Caki2 (cell line): ENCODE results near the gene CMTM3. TPM values are rescaled to one million over a fixed set of nuclear protein-coding genes. Genes with fewer than 3 reads are reported as not detected.

Source experiments
- total RNA-seq: library from RNA; depleted of rRNA; stranded (reverse); fragments of >200 nt; shearing (Covaris generic); gene quantifications from 2 replicates; pipeline ENCODE4 v1.2.3, GENCODE V29; 2014; ENCODE audit warnings: low replicate concordance; rRNA removed

CMTM3 gene
- total RNA-seq, 1 experiment from 2014 or later = 46.9 TPM

Other genes starting within 250 kb of the CMTM3 start
- not detected in 2 replicates for gene CDH5, start 238.0 kb upstream of the CMTM3 start, total RNA-seq
- 1.9 and 3.8 TPM in 2 replicates for gene BEAN1, start 177.4 kb upstream of the CMTM3 start, total RNA-seq
- 18.2 and 20.6 TPM in 2 replicates for gene TK2, start 54.6 kb upstream of the CMTM3 start, total RNA-seq
- 128 and 135 TPM in 2 replicates for gene CKLF, start 52.1 kb upstream of the CMTM3 start, total RNA-seq
- 0.52 and 1.5 TPM in 2 replicates for gene CMTM1, start 38.3 kb upstream of the CMTM3 start, total RNA-seq
- gene CMTM2, start 25.2 kb upstream of the CMTM3 start, total RNA-seq = not detected in 2 replicates
- gene CMTM4, start 92.0 kb downstream of the CMTM3 start, total RNA-seq = 14.3 and 16.2 TPM in 2 replicates
- gene DYNC1LI2, start 146.9 kb downstream of the CMTM3 start, total RNA-seq = 45.7 and 66.9 TPM in 2 replicates
- not detected in 2 replicates for gene TERB1, start 196.9 kb downstream of the CMTM3 start, total RNA-seq
- gene NAE1, start 226.3 kb downstream of the CMTM3 start, total RNA-seq = 87.0 and 133 TPM in 2 replicates
- not detected in 2 replicates for gene CA7, start 239.7 kb downstream of the CMTM3 start, total RNA-seq